Activated naive CD8-positive, alpha-beta T cell treated with anti-CD3 and anti-CD28 coated beads, Interleukin-2, amount 10 ng/mL, durations not matched to agents 7 days and 5 days (primary cell): ENCODE measurements around the gene SLC6A8. TPM values are rescaled to one million over a fixed set of nuclear protein-coding genes. Genes with fewer than 3 reads are reported as not detected.
A peak's percentile ranks its signal among the peaks of the same experiment; 100 is the strongest.
"Not testable (repeated sequence)": the region's sequence is repeated elsewhere in the genome, so short reads cannot be mapped to it uniquely, and the experiment has no call there.

Experiments
- ATAC-seq: fragments of 150-1000 bp; cut with Tn5 transposase; one replicate; pipeline ENCODE4 v1.10.0; 2021; ENCODE audit warnings: low read depth, moderate library complexity
- POLR2A ChIA-PET: fragments of 350-600 bp; sonication (Branson Sonifier 250); formaldehyde crosslinking; loops from one replicate; lab custom pipeline; 2021; ENCODE audit warnings: antibody characterized with exemption; lab: Charles Lee
- DNase-seq: peaks from one replicate; pipeline ENCODE4 v3.0.0; 2021
- H3K27ac Mint-ChIP-seq: one replicate; pipeline ENCODE4 v1.8.0; 2022; ENCODE audit warnings: mild to moderate bottlenecking, mixed read lengths
- H3K27me3 Mint-ChIP-seq: one replicate; pipeline ENCODE4 v1.8.0; 2022; ENCODE audit warnings: mild to moderate bottlenecking, moderate library complexity, mixed read lengths
- H3K36me3 Mint-ChIP-seq: one replicate; pipeline ENCODE4 v1.8.0; 2021; ENCODE audit warnings: mild to moderate bottlenecking, mixed read lengths
- H3K4me1 Mint-ChIP-seq: one replicate; pipeline ENCODE4 v1.8.0; 2021; ENCODE audit warnings: mixed read lengths
- H3K4me3 Mint-ChIP-seq: one replicate; pipeline ENCODE4 v1.8.0; 2022; ENCODE audit warnings: mild to moderate bottlenecking, moderate library complexity, mixed read lengths
- H3K9me3 Mint-ChIP-seq: one replicate; pipeline ENCODE4 v1.8.0; 2021; ENCODE audit warnings: mixed read lengths
- total RNA-seq, 2 experiments: library from RNA; stranded (reverse); gene quantifications; one replicate each; pipeline ENCODE4 v1.2.3, GENCODE V29; 2021

Gene SLC6A8
- total RNA-seq, 2 experiments from 2014 or later, result 1.7 to 1.9 TPM

DNA sequence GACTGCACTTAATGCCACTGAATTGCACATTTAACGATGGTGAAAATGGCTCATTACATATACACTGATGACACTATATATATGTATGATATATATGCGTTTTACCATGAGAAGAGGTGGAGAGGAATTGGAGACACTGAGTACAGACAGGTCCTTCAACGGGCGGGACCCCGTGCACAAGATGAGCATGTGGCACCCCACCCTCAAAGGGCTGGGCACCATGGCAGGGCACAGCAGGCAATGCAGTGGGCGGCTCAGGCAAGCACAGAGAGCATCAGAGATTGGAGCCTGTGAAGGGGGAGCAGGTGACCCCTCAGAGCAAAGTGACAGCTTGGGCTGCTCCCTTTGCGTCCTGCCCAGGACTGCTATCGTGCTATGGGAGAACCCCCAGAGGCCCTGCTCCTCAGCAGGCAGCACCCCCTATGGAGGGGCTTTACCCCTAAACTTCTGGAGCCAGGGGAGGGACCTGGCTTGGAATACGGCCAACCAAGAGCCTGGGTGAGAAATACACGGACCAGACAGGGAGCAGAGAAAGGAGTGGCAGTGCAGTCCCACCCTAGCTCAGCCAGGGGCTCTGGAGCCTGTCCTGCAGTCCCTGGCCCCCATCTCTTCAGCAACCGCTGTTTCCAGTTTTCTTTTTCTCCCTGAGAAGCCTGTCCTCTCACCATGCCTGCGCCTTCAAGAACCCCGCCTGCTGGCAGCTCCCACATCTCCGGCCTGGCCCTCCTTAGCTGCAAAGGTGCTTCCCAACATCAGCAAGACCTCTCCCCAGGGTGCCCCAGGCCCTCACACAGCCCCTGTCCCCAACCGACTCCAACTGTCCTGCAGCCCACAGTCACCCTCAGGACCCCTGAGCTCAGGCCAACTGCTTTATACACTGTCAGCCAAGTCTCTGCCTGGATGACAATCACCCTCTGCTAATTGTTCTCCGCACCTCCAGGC is 10.5 kb downstream of the SLC6A8 start:
- H3K36me3 Mint-ChIP-seq, result peaks cover 1% of the 10 kb centered on the region
- H3K27me3 Mint-ChIP-seq, result no peaks in the 10 kb centered on the region
- POLR2A ChIA-PET, result no interaction called here
- peak overlapping the region; percentile 42 for H3K27ac Mint-ChIP-seq
- no peak for DNase-seq
- no peak for ATAC-seq
- H3K4me1 Mint-ChIP-seq, result no peaks in the 10 kb centered on the region
- no peak overlapping the region for H3K4me3 Mint-ChIP-seq
- H3K9me3 Mint-ChIP-seq, result no peaks in the 10 kb centered on the region

DNA sequence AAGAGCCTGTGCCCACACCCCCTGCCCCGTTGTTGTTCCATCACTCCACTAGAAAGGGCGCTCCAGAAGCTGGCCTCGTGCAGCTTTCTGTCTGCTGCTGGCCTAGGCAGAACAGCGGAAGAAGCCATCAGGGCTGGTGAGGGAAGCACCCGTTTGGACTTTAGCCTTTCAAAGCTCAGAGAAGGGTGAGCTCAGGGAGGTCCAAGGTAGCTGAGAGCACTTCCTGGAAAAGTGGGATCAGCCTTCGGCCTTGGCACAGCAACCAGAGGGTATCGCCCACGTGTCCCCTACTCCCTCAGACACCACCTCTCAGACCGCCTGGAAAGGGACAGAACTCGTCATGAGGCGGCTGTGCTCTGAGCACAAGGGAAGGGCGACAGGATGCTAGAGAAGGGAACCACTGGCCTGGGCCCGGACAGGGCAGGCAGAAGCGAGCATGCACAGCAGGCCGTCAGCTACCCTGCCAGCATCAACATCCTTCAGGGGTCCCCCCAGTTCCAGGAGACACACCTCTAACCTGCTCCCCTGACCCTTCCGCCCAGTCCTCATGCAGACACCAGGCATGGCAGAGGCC is 11.6 kb downstream of the SLC6A8 start:
- H3K27ac Mint-ChIP-seq, H3K9me3 Mint-ChIP-seq, H3K4me1 Mint-ChIP-seq, H3K4me3 Mint-ChIP-seq, H3K36me3 Mint-ChIP-seq, POLR2A ChIA-PET, DNase-seq, H3K27me3 Mint-ChIP-seq, ATAC-seq: not testable (repeated sequence)

DNA sequence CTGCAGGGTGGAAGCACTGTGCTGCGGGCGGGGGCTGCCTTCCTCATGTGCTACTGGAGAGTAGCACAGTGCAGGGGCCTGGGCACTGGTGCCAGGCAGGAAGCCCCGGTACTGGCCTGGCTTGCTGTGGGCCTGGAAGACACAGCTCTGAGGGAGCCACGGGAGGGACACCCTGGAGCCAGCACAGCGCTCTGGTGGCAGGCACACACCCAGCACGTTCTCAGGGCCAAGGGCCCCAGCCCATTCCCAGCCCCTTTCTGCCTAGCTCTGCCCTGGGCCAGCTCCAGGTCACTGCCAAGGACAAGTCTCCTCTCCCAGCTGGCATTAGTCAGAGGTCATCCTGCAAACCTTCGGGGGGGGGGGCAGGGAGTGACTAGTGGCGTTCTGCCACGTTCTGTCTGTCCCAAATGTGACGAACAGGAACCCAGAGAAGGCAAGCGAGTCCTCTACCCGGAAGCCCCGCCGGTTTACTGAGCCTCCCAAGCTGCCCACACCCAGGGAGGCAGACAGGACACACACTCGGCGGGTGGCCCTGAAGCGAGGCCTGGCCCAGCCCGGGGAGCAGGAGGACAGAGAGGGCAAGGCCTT is 12.2 kb downstream of the SLC6A8 start:
- ATAC-seq, H3K9me3 Mint-ChIP-seq, H3K4me1 Mint-ChIP-seq, H3K36me3 Mint-ChIP-seq, POLR2A ChIA-PET, H3K4me3 Mint-ChIP-seq, H3K27me3 Mint-ChIP-seq, H3K27ac Mint-ChIP-seq, DNase-seq: not testable (repeated sequence)

DNA sequence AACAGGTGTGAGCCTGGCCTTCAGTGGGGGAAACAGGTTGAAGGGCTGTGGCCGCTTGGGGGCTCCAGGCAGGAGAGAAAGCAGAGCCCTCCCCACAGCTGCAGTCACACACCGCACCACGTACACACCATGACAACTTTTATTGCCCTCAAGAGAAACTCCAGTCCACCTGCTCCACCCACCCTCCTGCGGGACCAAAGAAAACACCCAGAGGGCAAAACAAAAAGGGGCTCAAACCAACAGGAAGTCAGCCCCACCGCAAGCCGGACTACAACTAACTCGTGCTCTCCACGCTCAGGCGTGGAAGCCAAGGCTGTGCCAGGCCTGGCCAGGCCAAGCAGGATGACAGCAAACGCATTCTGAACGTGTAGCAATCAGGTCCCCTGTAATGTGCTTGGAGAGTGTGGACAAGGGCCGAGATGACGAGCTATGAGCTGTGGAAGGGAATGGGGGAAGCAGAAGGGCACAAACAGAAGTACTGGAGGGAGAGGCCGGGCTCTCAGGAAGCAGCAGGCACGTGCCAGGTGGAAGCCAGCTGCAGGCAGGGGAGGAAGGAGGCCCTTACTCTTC is 12.7 kb downstream of the SLC6A8 start:
- Mint-ChIP-seq H3K4me3 (no peak overlapping the region), H3K9me3 (no peaks in the 10 kb centered on the region)

DNA sequence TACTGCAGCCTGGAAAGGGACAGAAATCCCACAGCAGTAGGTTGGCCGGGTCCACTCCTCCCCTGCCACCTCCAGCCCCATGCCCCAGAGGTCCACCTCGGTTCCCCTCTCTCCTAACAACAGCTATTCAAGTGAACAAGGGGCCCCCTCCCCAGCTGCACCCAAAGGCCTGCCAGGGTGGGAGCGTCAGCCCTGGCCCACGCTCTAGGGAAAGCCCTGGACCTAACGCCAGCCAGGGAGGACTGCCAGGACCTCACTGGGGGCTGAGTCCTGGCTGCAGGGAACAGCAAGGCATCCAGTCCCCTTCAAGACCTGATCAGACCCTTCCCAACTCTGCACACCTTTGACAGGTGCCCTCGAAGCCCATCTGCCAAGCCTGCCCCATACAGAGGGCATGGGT is 13.2 kb downstream of the SLC6A8 start:
- peaks cover 1% of the 10 kb centered on the region for H3K36me3 Mint-ChIP-seq
- H3K9me3 Mint-ChIP-seq, result no peaks in the 10 kb centered on the region
- H3K27me3 Mint-ChIP-seq, result no peaks in the 10 kb centered on the region
- no peak overlapping the region for H3K4me3 Mint-ChIP-seq
- DNase-seq (no peak), ATAC-seq (no peak)
- no peak overlapping the region for H3K27ac Mint-ChIP-seq
- POLR2A ChIA-PET, result no interaction called here
- H3K4me1 Mint-ChIP-seq, result no peaks in the 10 kb centered on the region

More for the DNA sequence above, 12.7 kb downstream of the SLC6A8 start:
- Mint-ChIP-seq H3K27me3 (no peaks in the 10 kb centered on the region), H3K4me1 (no peaks in the 10 kb centered on the region), H3K36me3 (peaks cover 1% of the 10 kb centered on the region), H3K27ac (no peak overlapping the region)
- DNase-seq (no peak), ATAC-seq (no peak)
- POLR2A ChIA-PET, result no interaction called here

DNA sequence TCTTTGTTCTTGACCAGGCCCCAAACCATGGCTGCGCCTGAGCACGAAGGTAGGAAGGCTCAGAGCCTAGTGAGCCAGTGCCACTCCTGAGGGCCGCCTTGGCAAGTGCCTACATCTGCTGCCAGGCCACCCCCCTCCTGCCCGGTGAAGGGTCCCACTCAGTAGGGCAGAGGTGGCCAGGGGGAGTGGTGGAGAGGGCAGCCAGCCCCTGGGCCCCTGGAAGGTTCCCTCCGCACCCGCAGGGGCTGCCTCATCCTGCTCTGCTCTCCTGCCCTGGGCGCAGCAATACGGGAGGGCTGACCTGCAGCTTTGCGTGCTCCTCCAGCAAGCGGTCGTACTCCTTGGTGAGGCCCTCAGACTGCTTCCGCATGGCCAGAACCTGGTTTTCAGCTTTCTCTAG is 14.0 kb downstream of the SLC6A8 start:
- peaks cover 1% of the 10 kb centered on the region for H3K36me3 Mint-ChIP-seq
- no peaks in the 10 kb centered on the region for H3K4me1 Mint-ChIP-seq
- no peaks in the 10 kb centered on the region for H3K9me3 Mint-ChIP-seq
- no peak for DNase-seq
- no peaks in the 10 kb centered on the region for H3K27me3 Mint-ChIP-seq
- POLR2A ChIA-PET, result no interaction called here
- no peak overlapping the region for H3K27ac Mint-ChIP-seq
- H3K4me3 Mint-ChIP-seq, result no peak overlapping the region
- ATAC-seq, result no peak

DNA sequence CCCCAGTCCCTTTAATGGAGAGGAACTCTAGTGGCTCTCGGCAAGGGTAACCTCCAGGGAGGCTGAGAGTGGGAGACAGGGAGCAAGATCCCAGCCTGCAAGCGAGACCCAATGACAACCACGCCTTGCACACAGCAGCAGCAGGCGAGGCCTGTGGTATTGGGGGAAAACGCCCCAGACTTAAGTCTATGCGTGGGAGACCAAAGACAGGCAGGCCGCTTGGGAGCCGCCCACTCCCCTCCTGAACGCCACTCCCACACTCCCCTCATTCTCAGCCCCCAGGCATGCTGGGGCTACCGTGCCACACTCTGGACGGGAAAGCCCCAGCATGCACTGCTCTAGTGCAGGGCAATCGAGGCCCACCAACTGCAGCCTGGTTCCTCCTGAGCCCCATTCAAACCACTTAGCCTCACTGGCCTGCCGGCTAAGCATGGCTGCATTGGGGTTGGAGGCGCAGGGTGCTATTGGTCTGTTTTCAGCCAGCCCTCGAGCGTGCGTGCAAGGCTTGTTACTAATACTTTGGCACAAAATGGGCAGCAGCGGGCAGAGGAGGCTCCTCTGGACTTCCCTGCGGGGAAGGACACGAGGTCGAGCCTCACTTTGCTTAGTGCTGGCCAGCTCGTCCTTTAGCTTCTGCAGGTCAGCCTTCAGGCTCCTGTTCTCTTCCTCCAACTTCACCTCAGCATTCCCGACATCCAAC is 14.8 kb downstream of the SLC6A8 start:
- no peak for DNase-seq
- H3K9me3 Mint-ChIP-seq, result no peaks in the 10 kb centered on the region
- no peak overlapping the region for H3K4me3 Mint-ChIP-seq
- POLR2A ChIA-PET, result no interaction called here
- no peak for ATAC-seq
- no peak overlapping the region for H3K27ac Mint-ChIP-seq
- no peaks in the 10 kb centered on the region for H3K27me3 Mint-ChIP-seq
- no peaks in the 10 kb centered on the region for H3K36me3 Mint-ChIP-seq
- H3K4me1 Mint-ChIP-seq, result no peaks in the 10 kb centered on the region

DNA sequence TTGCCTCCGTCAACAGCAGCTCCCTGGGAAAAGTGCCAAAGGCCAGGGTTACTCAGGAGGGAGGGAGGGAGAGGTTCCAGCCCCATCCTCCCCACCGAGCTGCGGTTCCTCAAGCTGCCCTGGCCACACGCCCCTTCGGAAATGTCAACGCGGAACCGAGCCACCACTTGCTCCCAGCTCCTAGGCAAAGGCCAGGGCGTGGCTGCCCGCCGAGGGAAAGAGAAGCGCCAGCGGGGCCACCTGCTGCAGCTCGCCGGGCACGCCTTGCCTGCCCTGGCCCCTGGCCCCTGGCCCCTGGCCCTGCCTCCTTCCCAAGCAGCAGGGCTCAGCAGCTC is 15.3 kb downstream of the SLC6A8 start:
- Mint-ChIP-seq H3K27ac (no peak overlapping the region), H3K9me3 (no peaks in the 10 kb centered on the region), H3K4me3 (no peak overlapping the region), H3K36me3 (no peaks in the 10 kb centered on the region), H3K27me3 (no peaks in the 10 kb centered on the region), H3K4me1 (no peaks in the 10 kb centered on the region)
- POLR2A ChIA-PET, result no interaction called here
- DNase-seq, result no peak
- no peak for ATAC-seq

DNA sequence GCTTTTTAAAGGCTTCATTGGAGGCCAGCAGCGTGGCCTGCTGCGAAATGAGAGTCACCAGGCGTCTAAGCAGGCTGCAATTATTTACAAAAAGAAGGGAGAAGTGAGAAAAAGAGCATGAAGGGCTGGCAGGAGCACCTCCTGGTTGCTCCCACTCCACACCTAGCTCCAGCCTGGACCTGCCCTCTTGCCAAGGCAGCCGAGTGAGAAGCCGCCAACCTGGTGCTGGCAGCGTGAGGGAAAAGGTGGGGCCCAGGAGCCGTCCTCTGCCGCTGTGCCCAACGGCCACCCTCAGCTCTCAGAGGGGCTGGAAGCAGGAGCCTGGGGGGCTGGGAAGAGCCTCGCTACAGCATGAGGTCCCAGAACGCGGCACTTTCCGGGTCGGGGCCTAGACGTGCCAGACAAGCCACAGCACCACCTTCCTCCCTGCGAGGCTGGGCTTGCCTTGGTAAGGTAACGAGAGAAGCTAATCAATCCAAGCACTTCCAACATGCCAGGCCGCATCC is 16.3 kb downstream of the SLC6A8 start:
- no peaks in the 10 kb centered on the region for H3K4me1 Mint-ChIP-seq
- H3K27ac Mint-ChIP-seq, result no peak overlapping the region
- POLR2A ChIA-PET, result no interaction called here
- ATAC-seq (no peak), DNase-seq (no peak)
- no peak overlapping the region for H3K4me3 Mint-ChIP-seq
- H3K27me3 Mint-ChIP-seq, result no peaks in the 10 kb centered on the region
- no peaks in the 10 kb centered on the region for H3K36me3 Mint-ChIP-seq
- H3K9me3 Mint-ChIP-seq, result no peaks in the 10 kb centered on the region

DNA sequence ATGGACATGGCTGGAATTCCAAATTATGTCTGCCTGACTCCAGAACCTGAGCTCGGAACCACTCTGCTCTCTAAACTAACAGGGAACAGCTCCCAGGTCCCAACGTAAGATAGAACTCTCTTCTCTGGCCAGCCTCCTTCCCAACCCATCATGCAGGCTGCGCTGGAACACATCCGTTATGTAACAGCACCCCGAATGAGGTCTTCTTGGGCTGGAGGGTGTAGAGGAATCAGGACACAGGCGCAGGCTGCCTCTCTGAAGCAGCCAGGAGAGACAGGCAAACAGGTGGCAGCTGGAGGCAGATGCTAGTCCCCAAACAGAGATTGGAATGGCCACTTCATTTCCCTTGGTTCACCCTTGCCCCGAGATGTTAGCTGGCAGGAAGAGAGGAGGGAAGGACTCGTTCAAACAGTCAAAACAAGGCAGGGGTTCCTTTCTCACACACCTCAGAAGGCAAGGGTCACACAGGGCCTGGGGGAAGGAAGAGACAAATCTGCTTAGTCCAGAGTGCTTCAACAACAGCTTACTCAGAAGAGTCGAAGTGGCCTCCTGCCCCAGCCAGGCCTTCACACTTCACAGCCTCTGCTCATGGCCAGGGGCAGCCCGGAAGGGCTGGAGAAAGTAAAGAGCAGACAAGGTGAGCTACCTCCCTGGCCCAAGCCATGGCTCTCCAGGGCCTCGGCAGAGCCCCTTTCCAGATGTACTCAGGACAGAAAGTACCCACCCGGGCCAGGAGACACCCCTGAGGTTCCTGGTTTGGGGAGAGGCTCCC is 17.1 kb downstream of the SLC6A8 start:
- H3K4me1 Mint-ChIP-seq, DNase-seq, H3K9me3 Mint-ChIP-seq, H3K27ac Mint-ChIP-seq, POLR2A ChIA-PET, H3K4me3 Mint-ChIP-seq, H3K27me3 Mint-ChIP-seq, ATAC-seq, H3K36me3 Mint-ChIP-seq: not testable (repeated sequence)

DNA sequence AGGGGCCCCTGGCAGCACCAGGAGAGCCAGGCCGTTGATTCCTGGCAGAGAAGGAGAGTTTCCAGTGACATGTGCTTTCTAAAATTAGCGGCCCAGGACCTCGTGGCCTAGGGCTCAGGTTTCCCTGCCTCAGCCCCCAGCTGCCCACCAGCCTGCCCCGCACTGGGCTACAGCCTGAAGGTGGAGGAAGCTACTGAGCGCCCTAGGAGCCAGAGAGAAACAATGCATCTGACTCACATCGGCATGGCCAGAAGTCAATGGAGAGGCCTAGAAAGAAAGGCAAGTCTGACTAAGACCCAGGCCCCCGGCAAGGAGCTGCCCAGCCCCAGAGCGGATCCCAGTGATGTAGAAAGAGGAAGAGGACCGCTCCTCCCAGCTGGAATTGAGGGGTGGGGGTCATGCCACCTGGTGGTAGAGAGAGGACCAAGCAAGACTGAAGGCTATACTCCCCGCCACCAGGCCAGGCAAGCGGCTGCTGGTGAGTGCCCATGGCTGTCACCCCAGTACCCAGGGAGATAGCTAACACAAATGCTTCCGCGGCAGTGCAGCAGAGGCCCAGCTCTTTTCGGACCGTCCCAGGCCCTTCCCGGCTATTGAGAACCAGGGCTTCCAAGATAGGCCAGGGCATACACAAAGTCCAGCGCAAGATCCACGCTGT is 17.8 kb downstream of the SLC6A8 start:
- H3K9me3 Mint-ChIP-seq, ATAC-seq, H3K27me3 Mint-ChIP-seq, H3K4me3 Mint-ChIP-seq, H3K36me3 Mint-ChIP-seq, H3K27ac Mint-ChIP-seq, POLR2A ChIA-PET, DNase-seq, H3K4me1 Mint-ChIP-seq: not testable (repeated sequence)

DNA sequence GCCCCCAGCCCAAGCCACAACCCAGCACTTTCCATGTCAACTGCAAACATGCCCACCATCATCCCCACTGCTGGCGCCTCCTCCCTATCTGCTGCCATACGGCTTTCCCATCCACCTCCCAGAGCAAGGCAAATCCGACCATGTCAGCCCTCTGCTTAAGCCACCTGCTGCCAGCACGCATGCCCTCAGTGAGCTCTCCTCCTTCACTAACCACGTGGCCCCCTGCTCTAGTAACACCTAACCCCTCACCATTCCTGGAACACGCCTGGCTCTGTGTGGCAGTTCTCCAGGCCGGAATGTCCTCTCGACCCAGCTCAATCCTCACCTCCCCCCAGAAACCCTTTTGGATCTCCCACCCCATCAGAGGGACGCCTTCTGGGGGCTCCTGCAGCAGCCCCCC is 19.1 kb downstream of the SLC6A8 start:
- Mint-ChIP-seq H3K9me3 (no peaks in the 10 kb centered on the region), H3K4me1 (peaks cover 3% of the 10 kb centered on the region), H3K27ac (no peak overlapping the region), H3K27me3 (no peaks in the 10 kb centered on the region), H3K4me3 (no peak overlapping the region), H3K36me3 (peaks cover 3% of the 10 kb centered on the region)
- DNase-seq, result no peak
- no peak for ATAC-seq
- POLR2A ChIA-PET, result no interaction called here
